Peyer's patch (tissue), 4 donors: ENCODE data around the gene BTAF1.

Experiments
- CTCF ChIP-seq, 6 experiments: fragments of 450-650 bp in 4 of 6; fragments of 200-600 bp in 2 of 6; sonication (generic) in 1 of 6; IDR thresholded peaks; one replicate each; pipeline ENCODE4 v1.5.1; 2017 to 2019; ENCODE audit warnings: antibody characterized with exemption in 6 of 6, mild to moderate bottlenecking in 3 of 6, moderate library complexity in 1 of 6
- POLR2A ChIP-seq, 2 donors: fragments of 450-650 bp; IDR thresholded peaks; one replicate each; pipeline ENCODE4 v1.5.1; 2017; ENCODE audit warnings: antibody characterized with exemption in 2 of 2, mild to moderate bottlenecking in 2 of 2, moderate library complexity in 2 of 2

GRCh38 chr10:92045641-92046106 is 122.1 kb downstream of the BTAF1 start:
- TF ChIP-seq CTCF (IDR thresholded peaks at IDR 0.05) (no peak), POLR2A (IDR thresholded peaks at IDR 0.05) (no peak)
